ENCODE results near the gene SLC38A8.

Gene SLC38A8

GRCh38 chr16:84053237-84053636 is 10.6 kb upstream of the SLC38A8 start:
- no peak for DNase-seq (ENCODE audit: low read depth)
- TF ChIP-seq CTCF (IDR thresholded peaks at IDR 0.05; ENCODE audit: low read depth, low read length) (no peak), MYC (IDR thresholded peaks at IDR 0.05; ENCODE audit: low read depth, low read length) (no peak), POLR2A (IDR thresholded peaks at IDR 0.05; ENCODE audit: extremely low read depth, insufficient read length) (no peak), MAX (IDR thresholded peaks at IDR 0.05; ENCODE audit: low read depth, low read length) (no peak)
- no peak overlapping the region for H3K4me3 ChIP-seq (ENCODE audit: low read depth, low read length)

DNA sequence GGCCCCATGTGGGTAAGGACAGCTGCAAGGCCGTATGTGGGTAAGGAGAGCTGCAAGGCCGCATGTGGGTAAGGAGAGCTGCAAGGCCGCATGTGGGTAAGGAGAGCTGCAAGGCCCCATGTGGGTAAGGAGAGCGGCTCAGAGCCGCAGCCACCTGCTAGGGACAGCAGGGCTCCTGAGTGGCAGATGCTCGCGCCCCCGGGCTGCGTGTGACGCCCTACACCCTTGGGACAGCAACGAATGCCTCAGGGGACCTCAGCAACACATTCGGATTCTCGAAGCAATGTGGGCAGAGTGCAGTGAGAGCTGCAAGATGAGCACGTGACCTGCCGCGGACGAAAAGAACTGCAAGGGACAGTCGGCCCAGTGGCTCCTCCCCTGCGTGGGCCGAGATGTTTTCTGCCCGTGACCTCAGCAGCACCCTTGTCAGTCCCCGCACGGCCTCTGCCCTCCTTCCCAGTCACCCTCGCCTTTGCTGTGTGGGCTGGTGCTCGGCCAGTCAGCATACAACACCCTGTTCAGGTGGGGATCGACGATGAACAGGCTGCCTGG is 9.6 kb upstream of the SLC38A8 start:
- TF ChIP-seq MYC (IDR thresholded peaks at IDR 0.05; ENCODE audit: low read depth, low read length) (no peak), CTCF (IDR thresholded peaks at IDR 0.05; ENCODE audit: low read depth, low read length) (no peak), MAX (IDR thresholded peaks at IDR 0.05; ENCODE audit: low read depth, low read length) (no peak), POLR2A (IDR thresholded peaks at IDR 0.05; ENCODE audit: extremely low read depth, insufficient read length) (no peak)
- no peak overlapping the region for H3K4me3 ChIP-seq (ENCODE audit: low read depth, low read length)
- DNase-seq (ENCODE audit: low read depth), result no peak

- TF ChIP-seq POLR2A (IDR thresholded peaks at IDR 0.05; ENCODE audit: extremely low read depth, insufficient read length), result no peak
- no peak for TF ChIP-seq CTCF (IDR thresholded peaks at IDR 0.05; ENCODE audit: low read depth, low read length)
- no peak for TF ChIP-seq MAX (IDR thresholded peaks at IDR 0.05; ENCODE audit: low read depth, low read length)
- no peak for TF ChIP-seq MYC (IDR thresholded peaks at IDR 0.05; ENCODE audit: low read depth, low read length)
- no peak for DNase-seq (ENCODE audit: low read depth)
Observed at GRCh38 chr16:84050316-84050715, 7.7 kb upstream of the SLC38A8 start.

DNA sequence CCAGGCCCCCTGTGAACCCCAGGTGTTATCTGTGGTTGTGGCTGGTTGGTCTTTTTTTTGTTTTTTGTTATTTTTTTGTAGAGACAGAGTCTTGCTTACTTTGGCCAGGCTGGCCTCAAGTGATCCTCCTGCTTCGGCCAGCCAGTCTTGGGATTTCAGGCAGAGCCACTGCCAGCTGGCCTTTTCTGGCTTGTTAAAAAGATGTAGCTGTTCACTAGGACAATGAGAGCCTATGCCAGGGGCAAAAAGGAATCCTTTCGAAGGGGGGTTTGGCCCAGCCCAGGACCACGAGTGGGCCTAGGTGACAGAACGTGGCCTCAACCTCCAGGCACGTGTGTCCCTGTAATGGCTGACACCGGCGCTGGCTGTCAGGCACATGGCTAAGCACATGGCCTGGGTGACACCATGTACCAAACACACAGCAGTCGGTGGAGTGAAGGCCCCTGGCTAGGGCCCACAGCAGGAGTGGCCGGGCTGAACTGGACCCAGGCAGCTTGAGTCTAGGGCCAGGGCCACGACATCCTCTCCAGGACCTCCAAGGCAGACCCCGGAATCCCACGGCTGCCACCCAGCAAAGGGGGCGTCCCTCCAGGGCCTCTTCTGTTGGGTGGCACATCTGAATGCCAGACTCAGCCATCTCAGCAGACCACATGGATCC is 6.9 kb upstream of the SLC38A8 start:
- DNase-seq (ENCODE audit: low read depth), result no peak
- TF ChIP-seq MYC (IDR thresholded peaks at IDR 0.05; ENCODE audit: low read depth, low read length), result no peak
- TF ChIP-seq POLR2A (IDR thresholded peaks at IDR 0.05; ENCODE audit: extremely low read depth, insufficient read length), result no peak
- TF ChIP-seq CTCF (IDR thresholded peaks at IDR 0.05; ENCODE audit: low read depth, low read length), result no peak
- TF ChIP-seq MAX (IDR thresholded peaks at IDR 0.05; ENCODE audit: low read depth, low read length), result no peak
- no peak overlapping the region for H3K4me3 ChIP-seq (ENCODE audit: low read depth, low read length)

More at GRCh38 chr16:84050316-84050715, 7.7 kb upstream of the SLC38A8 start:
- no peak overlapping the region for H3K4me3 ChIP-seq (ENCODE audit: low read depth, low read length)

DNA sequence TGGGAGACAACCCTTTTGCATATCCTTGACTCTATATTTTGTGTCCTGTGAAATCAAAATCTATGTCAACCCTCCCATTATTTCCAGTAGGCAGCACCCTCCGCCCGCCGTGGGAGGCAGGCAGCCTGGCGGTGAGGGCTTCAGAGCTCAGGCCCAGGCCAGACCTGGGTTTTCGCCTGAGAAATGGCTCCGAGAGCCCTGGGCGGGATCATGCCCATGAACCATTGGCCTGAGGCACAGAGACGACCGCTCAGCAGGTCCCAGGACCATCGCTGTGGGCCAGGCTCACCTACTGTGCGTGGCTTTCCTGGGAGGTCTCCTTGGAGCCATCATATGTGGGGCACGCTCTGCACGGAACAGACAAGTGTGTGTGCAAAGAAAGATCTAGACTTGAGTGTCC is 6.3 kb upstream of the SLC38A8 start:
- no peak for TF ChIP-seq MYC (IDR thresholded peaks at IDR 0.05; ENCODE audit: low read depth, low read length)
- no peak for TF ChIP-seq POLR2A (IDR thresholded peaks at IDR 0.05; ENCODE audit: extremely low read depth, insufficient read length)
- no peak for TF ChIP-seq MAX (IDR thresholded peaks at IDR 0.05; ENCODE audit: low read depth, low read length)
- no peak for TF ChIP-seq CTCF (IDR thresholded peaks at IDR 0.05; ENCODE audit: low read depth, low read length)
- DNase-seq (ENCODE audit: low read depth), result no peak
- no peak overlapping the region for H3K4me3 ChIP-seq (ENCODE audit: low read depth, low read length)
